PFSK-1 (cell line): Measurements from ENCODE around the gene MRAP.

ENCODE experiments used
- POLR2AphosphoS5 ChIP-seq: IDR thresholded peaks from 2 replicates; pipeline ENCODE4 v1.6.1; 2012; ENCODE audit warnings: low read depth, mild to moderate bottlenecking, control low read depth, low read length, moderate library complexity
- REST ChIP-seq, 2 experiments: IDR thresholded peaks; 2 replicates each; pipeline versions ENCODE4 v1.6.1 to v1.8.0; 2011 to 2012; ENCODE audit warnings: low read depth in 2 of 2, low read length in 2 of 2, control low read depth in 1 of 2, inconsistent platforms in 1 of 2, mild to moderate bottlenecking in 1 of 2, moderate library complexity in 1 of 2; ENCODE audit not compliant: insufficient read depth in 1 of 2
- SIN3A ChIP-seq: IDR thresholded peaks from 2 replicates; pipeline ENCODE4 v1.6.1; 2012; ENCODE audit warnings: mild to moderate bottlenecking, low read length, moderate library complexity, borderline replicate concordance; ENCODE audit not compliant: insufficient read depth
- TAF1 ChIP-seq: IDR thresholded peaks from 2 replicates; pipeline ENCODE4 v1.6.1; 2012; ENCODE audit warnings: low read length, control low read depth, borderline replicate concordance; ENCODE audit not compliant: insufficient read depth

- TF ChIP-seq POLR2AphosphoS5 (no peak), REST (IDR thresholded peaks at IDR 0.05; ENCODE audit: insufficient read depth in 1 of 2, low read depth in 2 of 2, low read length in 2 of 2) (no peak), TAF1 (no peak), SIN3A (no peak)
Measured at GRCh38 chr21:32281531-32281930, 17.1 kb upstream of the MRAP start.
